Lung (tissue), 12 donors: ENCODE measurements around the gene MAGEF1. TPM values are rescaled to one million over a fixed set of nuclear protein-coding genes. Genes with fewer than 3 reads are reported as not detected.
A peak's percentile ranks its signal among the peaks of the same experiment; 100 is the strongest.

Experiments used
- ATAC-seq: fragments of 200-7000 bp; cut with Tn5 transposase; one replicate; pipeline ENCODE4 v1.9.1; 2020; ENCODE audit warnings: moderate number of reproducible peaks; ENCODE audit not compliant: insufficient read depth, low FRiP score
- DNase-seq, 3 donors: peaks; one replicate each; pipeline ENCODE4 v3.0.0-alpha.2; 2013 to 2017
- H3K27ac ChIP-seq, 2 donors: one replicate each; pipeline ENCODE4 v1.5.1; 2013; ENCODE audit warnings: mild to moderate bottlenecking in 2 of 2, moderate library complexity in 2 of 2, control low read depth in 1 of 2, inconsistent platforms in 1 of 2, low read depth in 1 of 2, low read length in 1 of 2
- H3K27me3 ChIP-seq, 3 donors: one replicate each; pipeline ENCODE4 v1.5.1; 2013; ENCODE audit warnings: low read length in 2 of 3; ENCODE audit not compliant: control insufficient read depth in 3 of 3, insufficient read depth in 3 of 3
- H3K36me3 ChIP-seq, 4 donors: one replicate each; pipeline ENCODE4 v1.5.1; 2013; ENCODE audit warnings: low read length in 4 of 4, mild to moderate bottlenecking in 1 of 4, moderate library complexity in 1 of 4; ENCODE audit not compliant: control insufficient read depth in 4 of 4, insufficient read depth in 4 of 4
- H3K4me1 ChIP-seq, 5 donors: one replicate each; pipeline ENCODE4 v1.5.1; 2013; ENCODE audit warnings: low read length in 5 of 5, mild to moderate bottlenecking in 2 of 5, moderate library complexity in 1 of 5; ENCODE audit not compliant: control insufficient read depth in 5 of 5, insufficient read depth in 5 of 5
- H3K4me3 ChIP-seq: one replicate; pipeline ENCODE4 v1.5.1; 2013; ENCODE audit warnings: mild to moderate bottlenecking, control low read depth, moderate library complexity
- H3K9ac ChIP-seq, 2 donors: one replicate each; pipeline ENCODE4 v1.5.1; 2013; ENCODE audit warnings: low read length in 2 of 2, control low read depth in 1 of 2; ENCODE audit not compliant: insufficient read depth in 1 of 2
- H3K9me3 ChIP-seq, 4 donors: one replicate each; pipeline ENCODE4 v1.5.1; 2013; ENCODE audit warnings: low read length in 3 of 4, mild to moderate bottlenecking in 1 of 4, moderate library complexity in 1 of 4; ENCODE audit not compliant: control insufficient read depth in 4 of 4, insufficient read depth in 3 of 4
- WGBS, 2 donors: extraction: QIAGEN DNeasy Blood & Tissue Kit; methylation state at CpG; one replicate each; pipeline ENCODE4 v1.1.7; 2013; 5-methylcytosine and 5-hydroxymethylcytosine counted together
- polyA plus RNA-seq, 2 donors: library from polyadenylated mRNA; stranded (reverse); fragments of 200-250 nt; gene quantifications; one replicate each; pipeline ENCODE4 v1.2.1, GENCODE V29; 2013
- total RNA-seq, 2 donors: library from RNA; depleted of rRNA in 1 of 2; stranded (reverse); fragments of >200 nt in 1 of 2; gene quantifications; one replicate each; pipeline ENCODE4 v1.2.1, GENCODE V29; 2014 to 2021
- TF ChIP-seq, protein P1 (sequence below): IDR thresholded peaks from 2 replicates; pipeline ENCODE4 v1.5.1; 2012; ENCODE audit warnings: mild to moderate bottlenecking; ENCODE audit errors: control extremely low read depth, extremely low read depth
- donor health status: control.
- donor health status: control.
- donor health status: Bipolar disorder and iron deficiency.
- donor health status: healthy.
- donor health status: DM: yes; HTN: yes; CAD: no.

Gene MAGEF1
- total and polyA plus RNA-seq, 4 donors: 30.1 to 36.1 (median 33.1) TPM

DNA sequence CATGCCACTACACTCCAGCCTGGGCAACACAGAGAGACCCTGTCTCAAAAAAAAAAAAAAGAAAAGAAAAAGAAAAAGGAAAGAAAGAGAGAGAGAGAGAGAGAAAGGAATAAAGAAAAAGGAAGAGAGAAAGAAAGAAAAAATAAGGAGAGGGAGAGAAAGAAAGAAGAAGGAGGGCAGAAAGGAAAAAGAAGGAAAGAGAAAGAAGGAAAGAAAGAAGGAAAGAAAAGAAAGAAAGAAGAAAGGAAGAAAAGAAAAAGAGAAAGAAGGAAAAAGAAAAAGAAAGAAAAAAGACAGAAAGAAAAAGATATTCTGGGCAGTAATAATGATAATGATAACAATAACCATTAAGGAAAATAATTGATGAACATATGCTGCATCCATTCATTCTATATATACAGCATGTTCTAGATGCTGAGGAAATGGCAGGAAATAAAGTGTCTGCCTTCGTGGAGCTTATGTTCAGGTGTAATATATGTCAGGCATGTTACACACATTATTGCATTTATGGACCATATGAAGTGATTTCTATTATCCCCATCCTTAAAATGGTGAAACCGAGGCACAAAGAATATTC, 37.4 kb upstream of the MAGEF1 start:
- Histone ChIP-seq H3K36me3 (no peaks in the 10 kb centered on the region), H3K9ac (no peak overlapping the region), H3K9me3 (no peaks in the 10 kb centered on the region), H3K4me3 (no peak overlapping the region), H3K4me1 (peaks cover 0 to 24% (median 6%) of the 10 kb centered on the region in 5 donors), H3K27me3 (peaks cover 0 to 2% (median 0%) of the 10 kb centered on the region in 3 donors), H3K27ac (no peak overlapping the region)
- ATAC-seq: no peak
- DNase-seq: no peak
- TF ChIP-seq, protein P1, sequence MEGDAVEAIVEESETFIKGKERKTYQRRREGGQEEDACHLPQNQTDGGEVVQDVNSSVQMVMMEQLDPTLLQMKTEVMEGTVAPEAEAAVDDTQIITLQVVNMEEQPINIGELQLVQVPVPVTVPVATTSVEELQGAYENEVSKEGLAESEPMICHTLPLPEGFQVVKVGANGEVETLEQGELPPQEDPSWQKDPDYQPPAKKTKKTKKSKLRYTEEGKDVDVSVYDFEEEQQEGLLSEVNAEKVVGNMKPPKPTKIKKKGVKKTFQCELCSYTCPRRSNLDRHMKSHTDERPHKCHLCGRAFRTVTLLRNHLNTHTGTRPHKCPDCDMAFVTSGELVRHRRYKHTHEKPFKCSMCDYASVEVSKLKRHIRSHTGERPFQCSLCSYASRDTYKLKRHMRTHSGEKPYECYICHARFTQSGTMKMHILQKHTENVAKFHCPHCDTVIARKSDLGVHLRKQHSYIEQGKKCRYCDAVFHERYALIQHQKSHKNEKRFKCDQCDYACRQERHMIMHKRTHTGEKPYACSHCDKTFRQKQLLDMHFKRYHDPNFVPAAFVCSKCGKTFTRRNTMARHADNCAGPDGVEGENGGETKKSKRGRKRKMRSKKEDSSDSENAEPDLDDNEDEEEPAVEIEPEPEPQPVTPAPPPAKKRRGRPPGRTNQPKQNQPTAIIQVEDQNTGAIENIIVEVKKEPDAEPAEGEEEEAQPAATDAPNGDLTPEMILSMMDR: no peak
- WGBS, 2 donors: 84 to 94% methylated on average over 2 of the region's 2 CpGs

DNA sequence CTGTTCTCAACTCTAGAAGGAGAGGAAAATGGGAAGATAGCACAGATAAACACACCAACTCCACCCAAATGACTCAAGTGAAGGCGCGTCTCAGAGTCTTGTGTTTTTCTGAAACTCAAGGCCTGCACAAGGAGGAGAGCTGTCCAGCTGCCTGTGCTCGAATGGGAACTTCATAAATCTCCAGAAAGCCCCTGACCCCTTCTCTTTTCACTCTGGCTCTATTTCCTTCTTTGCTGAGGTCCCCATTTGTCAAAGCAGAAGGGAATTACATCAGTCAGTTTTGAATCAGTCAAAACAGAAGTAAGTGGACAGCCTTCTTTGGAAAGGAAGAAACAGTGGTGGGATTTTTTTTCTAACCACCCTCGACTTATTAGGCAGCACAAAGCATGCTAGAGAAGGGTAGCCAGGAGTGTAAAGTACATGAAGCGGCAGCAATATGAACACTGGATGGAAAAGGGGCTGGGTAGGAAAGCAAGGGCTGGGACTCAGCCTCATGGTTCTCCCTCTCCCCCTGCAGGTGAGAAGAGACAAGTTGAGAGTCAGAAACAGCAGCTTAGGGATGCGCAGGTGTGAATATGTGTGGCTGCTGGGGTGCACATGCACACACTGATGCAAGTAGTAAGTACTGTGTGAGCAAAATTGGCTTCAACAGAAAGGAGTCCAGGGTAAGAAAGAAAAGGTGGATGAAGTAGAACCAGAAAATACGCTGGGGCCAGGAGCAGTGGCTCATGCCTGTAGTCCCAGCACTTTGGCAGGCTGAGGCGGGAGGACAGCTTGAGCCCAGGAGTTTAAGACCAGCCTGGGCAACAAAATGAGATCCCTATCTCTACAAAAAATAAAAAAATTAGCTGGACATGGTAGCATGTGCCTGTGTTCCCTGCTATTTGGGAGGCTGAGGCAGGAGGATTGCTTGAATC, 36.6 kb upstream of the MAGEF1 start:
- Histone ChIP-seq H3K4me3 (no peak overlapping the region), H3K27me3 (peaks cover 0 to 2% (median 0%) of the 10 kb centered on the region in 3 donors), H3K27ac (no peak overlapping the region), H3K9me3 (no peaks in the 10 kb centered on the region), H3K36me3 (no peaks in the 10 kb centered on the region), H3K9ac (no peak overlapping the region), H3K4me1 (peaks cover 0 to 24% (median 6%) of the 10 kb centered on the region in 5 donors)
- DNase-seq (peak; percentile 56 to 90 (median 80)), ATAC-seq (peak; percentile 61)
- TF ChIP-seq, protein P1: no peak
- WGBS, 2 donors: 67 to 69% methylated on average over 8 of the region's 8 CpGs

DNA sequence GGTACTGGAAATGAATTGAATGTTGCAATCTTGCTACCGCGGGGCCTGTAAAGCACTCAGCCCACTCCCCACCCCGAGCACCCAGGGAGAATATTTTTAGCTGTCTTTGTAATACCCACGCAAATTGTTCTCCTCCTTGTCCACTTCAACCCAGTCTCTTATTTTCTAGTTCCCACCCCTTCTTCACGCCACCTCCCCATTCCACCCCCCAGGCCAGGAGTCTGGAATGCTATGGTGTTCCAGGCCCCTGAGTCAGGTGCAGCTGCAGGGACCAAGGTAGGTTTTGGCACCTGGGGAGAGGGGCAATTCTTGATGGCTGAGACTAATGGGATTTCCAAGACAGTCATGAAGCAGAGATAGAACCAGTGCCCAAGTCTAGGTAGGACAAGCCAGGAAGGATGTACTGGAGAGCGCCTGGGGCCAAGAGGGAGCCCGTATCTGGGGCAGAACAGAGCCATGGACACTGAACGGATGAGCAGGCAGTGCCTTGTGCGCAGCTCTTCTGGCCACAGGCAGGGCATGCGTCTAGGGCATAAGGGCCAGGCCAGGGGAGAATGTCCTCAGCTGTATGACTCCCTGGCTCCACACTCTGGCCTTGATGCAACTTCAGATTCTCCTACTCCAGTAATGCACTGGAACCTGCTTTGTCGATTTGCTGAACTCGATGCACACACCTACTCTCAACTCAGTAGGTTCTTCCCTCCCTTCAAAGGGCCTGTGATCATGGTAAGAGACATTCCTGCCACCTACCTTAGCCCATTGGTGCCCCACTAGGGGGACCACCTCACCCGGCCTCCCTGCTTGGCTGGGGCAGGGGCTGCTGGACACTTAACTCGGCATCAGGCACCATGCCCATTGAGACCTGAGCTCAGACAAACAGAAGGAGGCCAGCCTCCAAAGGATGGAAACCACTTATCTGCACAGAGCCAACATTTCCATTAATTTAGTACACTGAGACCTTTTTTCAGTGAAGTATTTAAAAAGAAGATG, 34.6 kb upstream of the MAGEF1 start:
- WGBS, 2 donors: 81 to 87% methylated on average over 14 of the region's 14 CpGs
- ATAC-seq (no peak), DNase-seq (no peak)
- TF ChIP-seq, protein P1: no peak
- no peaks in the 10 kb centered on the region for H3K36me3 ChIP-seq
- no peak overlapping the region for H3K4me3 ChIP-seq
- H3K4me1 ChIP-seq: peaks cover 0 to 29% (median 6%) of the 10 kb centered on the region in 5 donors
- H3K27ac ChIP-seq: no peak overlapping the region
- no peaks in the 10 kb centered on the region for H3K9me3 ChIP-seq
- H3K9ac ChIP-seq: no peak overlapping the region
- H3K27me3 ChIP-seq: peaks cover 0 to 2% (median 0%) of the 10 kb centered on the region in 3 donors
